NCI-H1105 (cell line): ENCODE results near the gene PNPO.
"Not testable (repeated sequence)": the region's sequence is repeated elsewhere in the genome, so short reads cannot be mapped to it uniquely, and the experiment has no call there.

Experiments used
- DNase-seq: peaks from one replicate; lab custom pipeline; 2025; lab: John Stamatoyannopoulos, UW

PNPO gene

GRCh38 chr17:47918006-47918405 lies 23.4 kb upstream of the PNPO start:
- no peak for DNase-seq

GRCh38 chr17:47918991-47919390 lies 22.4 kb upstream of the PNPO start:
- no peak for DNase-seq

GRCh38 chr17:47919889-47920288 lies 21.5 kb upstream of the PNPO start:
- not testable (repeated sequence) for DNase-seq

DNA sequence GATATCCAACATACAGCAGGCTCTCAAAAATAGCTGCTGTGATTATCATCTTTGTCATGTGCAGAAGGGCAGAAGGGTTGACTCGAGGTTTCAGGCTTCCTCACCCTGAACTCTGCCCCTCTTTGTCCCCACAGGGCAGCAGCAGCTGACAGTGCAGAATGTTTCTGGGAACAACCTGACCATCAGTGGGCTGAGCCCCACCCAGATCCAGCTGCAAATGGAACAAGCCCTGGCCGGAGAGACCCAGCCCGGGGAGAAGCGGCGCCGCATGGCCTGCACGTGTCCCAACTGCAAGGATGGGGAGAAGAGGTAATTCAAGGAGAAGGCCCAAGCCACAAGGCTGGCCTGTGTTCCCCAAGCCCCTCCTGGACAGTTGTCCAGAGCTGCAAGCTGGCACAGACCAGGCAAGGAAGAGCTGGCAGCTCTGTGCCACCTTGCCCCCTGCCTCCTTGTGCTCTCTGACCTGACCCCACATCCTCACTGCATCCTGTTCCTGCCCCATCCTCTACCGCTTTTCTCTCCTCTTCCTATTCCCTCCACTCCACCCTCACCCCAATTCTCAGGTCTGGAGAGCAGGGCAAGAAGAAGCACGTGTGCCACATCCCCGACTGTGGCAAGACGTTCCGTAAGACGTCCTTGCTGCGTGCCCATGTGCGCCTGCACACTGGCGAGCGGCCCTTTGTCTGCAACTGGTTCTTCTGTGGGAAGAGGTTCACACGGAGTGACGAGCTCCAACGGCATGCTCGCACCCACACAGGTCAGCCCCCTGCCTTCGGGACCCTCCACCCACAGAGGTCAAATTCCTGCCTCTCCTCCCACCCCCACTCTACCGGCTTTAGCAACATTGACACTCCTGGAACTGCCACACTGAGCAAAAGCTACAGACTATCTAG lies 16.3 kb upstream of the PNPO start:
- no peak for DNase-seq

- DNase-seq: no peak
Measured at GRCh38 chr17:47925678-47925988, 15.7 kb upstream of the PNPO start.

GRCh38 chr17:47927821-47928400 lies 13.5 kb upstream of the PNPO start:
- no peak for DNase-seq

- no peak for DNase-seq
Measured at GRCh38 chr17:47928415-47928814, 13.0 kb upstream of the PNPO start.

DNA sequence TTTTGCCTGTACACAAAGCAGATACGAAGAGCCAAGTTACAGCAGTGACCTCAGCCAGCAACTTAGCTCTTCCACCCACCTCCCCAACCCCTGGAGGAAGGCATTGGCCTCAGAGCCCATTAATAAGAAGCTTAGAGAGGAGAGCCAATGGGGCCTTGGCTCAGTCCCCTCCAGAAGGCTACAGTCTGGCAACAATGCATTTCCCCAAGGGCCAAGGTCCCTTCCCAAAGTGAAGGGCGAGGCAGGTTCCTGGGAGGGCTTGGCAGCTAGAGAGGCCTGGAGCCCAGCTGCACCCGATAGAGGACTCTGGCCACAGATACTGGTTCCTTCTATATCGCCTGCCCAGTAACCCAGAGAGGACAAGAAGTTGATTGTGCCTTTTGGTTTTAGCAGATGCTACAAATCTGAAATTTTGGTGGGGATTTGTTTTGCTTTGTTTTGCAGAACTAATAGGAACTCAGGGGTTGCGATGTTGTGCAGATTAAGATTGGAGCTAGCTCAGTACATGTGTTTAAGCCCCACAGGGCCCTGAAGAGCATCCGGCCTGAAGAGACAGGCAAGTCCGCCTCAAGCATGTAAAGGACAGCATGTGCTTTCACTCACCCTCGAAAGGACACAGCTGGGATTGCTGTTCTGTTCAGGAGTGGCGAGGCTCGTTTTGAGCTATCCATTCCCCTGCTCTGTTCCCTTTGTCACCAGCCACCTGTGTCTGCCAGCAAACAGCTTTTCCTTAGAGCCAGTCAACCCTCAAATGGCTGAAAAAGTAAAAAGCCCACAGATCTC lies 12.0 kb upstream of the PNPO start:
- DNase-seq: no peak

DNA sequence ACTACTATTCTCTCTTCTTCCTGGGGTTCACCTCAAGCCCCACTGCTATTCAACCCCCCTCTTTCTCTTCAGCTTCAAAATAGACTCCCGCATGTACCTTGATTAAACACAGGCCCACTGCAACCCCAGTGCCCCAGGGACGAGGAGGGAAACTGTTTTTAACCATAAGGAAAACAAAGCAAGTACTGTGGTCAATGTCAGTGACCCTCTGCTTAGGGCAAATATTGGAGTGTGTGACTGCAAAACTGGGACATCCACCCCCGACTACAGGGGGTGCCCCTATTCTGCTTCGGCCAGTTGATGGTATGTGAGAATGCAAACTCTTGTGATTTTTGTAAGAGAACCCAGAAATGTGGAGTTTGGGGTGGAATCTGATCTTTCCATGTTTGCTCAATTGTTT lies 9.5 kb upstream of the PNPO start:
- DNase-seq: no peak

- DNase-seq: no peak
Measured at GRCh38 chr17:47934856-47935255, 6.5 kb upstream of the PNPO start.

DNA sequence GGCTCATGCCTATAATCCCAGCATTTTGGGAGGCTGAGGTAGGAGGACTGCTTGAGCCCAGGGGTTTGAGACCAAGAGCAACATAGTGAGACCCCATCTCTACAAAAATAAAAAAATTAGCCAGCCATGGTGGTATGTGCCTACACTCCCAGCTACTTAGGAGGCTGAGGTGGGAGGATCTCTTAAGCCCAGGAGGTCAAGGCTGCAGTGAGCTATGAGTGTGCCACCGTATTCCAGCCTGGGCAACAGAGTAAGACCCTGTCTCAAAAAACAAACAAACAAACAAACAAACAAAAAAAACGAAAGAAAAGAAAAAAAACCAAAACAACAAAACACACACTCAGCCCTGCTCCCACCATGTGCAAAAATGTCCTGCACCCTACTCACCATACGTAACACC lies 5.9 kb upstream of the PNPO start:
- DNase-seq: not testable (repeated sequence)

- DNase-seq: no peak
Measured at GRCh38 chr17:47935961-47936360, 5.4 kb upstream of the PNPO start.

DNA sequence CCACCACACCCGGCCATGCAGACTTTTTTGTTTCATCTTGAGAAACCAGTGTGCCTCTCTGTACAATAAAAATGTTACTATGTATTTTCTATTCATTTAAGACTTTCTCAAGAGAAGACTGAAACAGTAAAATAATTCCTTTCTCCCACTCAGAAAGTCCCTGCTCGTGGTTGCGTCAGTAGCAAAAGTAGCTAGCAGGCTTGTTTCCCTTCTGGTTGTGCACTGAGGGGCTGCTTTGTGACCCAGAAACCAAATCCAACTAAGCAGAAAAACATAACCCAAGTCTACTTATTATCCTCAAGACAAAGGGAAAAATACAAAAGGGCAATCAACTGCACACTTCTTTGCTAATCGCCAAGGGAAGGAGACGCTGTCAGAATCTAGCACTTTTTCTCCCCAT lies 3.4 kb upstream of the PNPO start:
- no peak for DNase-seq

- DNase-seq: no peak
Measured at GRCh38 chr17:47942096-47942510, 732 bp downstream of the PNPO start.

DNA sequence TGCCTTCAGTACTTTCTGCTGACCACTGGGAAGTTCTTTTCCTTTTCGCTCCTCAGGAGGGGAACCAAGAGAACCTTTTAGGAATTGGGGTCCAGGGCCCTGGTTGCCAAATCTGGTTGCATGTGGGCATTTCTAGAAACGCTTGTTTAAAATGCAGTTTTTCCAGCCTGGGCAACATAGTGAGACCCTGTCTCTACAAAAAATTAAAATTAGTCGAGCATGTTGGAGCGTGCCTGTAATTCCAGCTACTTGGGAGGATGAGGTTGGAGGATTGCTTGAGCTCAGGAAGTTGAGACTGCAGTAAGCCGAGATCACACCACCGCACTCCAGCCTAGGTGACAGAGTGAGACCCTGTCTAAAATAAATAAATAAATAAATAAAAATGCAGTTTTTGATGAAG lies 1.2 kb downstream of the PNPO start:
- DNase-seq: no peak

- no peak for DNase-seq
Measured at GRCh38 chr17:47945080-47945479, 3.7 kb downstream of the PNPO start.

GRCh38 chr17:47945529-47946508 lies 4.4 kb downstream of the PNPO start:
- no peak for DNase-seq

GRCh38 chr17:47946516-47946915 lies 5.1 kb downstream of the PNPO start:
- no peak for DNase-seq

DNA sequence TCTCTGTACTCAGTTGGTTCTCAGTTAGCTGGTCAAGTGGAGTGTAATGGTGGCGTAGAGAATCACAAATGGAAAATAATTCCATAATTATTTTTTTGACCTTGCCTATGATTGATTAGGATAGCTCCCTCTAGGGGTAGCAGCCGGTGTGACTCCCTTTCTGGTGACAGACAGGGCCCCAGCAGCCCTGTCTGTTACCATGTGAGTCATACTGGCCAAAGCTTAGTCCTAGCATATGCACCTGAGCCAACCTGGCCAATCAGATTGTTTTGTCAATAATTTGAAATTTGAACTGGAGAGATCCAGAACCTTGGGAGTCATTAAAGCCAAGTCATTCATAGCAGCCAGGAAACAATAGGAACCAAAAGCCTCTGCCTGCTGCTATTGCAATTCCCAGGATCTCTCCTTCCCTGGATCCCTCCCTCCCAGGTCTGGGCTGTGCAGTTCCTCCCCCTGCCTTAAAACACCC lies 5.6 kb downstream of the PNPO start:
- DNase-seq: peak; percentile 38

DNA sequence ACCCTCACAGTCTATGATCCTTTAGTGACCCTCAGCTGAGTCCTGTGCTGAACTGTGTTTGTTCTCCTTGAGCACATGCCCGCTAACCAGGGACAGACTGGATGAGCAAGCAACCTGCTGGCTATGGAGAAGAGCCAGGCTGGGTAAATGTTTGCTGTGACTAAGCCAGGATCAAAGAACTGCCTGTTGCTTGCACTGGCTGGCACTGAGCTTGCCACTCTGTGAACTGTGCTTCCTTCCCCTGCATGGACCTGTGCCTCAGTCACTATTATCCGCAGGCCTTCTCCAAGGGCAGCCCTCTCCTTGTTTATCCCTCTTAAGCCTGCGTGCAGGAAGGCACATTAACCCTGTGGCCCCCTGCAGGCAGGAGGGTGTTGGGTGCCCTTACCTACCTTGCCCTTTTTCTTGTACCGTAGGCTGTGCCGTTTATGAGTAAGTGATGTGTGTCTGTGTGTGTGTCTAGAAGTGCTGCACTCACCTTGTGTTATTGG lies 7.4 kb downstream of the PNPO start:
- DNase-seq: no peak

- DNase-seq: peak; percentile 73
Measured at GRCh38 chr17:47949197-47949759, 7.9 kb downstream of the PNPO start.
